Parathyroid adenoma (tissue), 2 donors: Measurements from ENCODE around the gene ENTPD6.

ENCODE experiments used
- H2AFZ ChIP-seq: fragments of 300-600 bp; sonication (generic); one replicate; pipeline ENCODE4 v1.7.0; 2017; ENCODE audit warnings: antibody characterized with exemption, mild to moderate bottlenecking
- H3K27ac ChIP-seq: fragments of 300-600 bp; sonication (generic); one replicate; pipeline ENCODE4 v1.7.0; 2017
- H3K27me3 ChIP-seq: fragments of 300-600 bp; sonication (generic); one replicate; pipeline ENCODE4 v1.7.0; 2017; ENCODE audit warnings: low read length; ENCODE audit not compliant: control insufficient read depth, insufficient read depth
- H3K36me3 ChIP-seq: fragments of 300-600 bp; sonication (generic); one replicate; pipeline ENCODE4 v1.7.0; 2017; ENCODE audit warnings: low read length; ENCODE audit not compliant: control insufficient read depth, insufficient read depth
- H3K4me1 ChIP-seq: fragments of 300-600 bp; sonication (generic); one replicate; pipeline ENCODE4 v1.7.0; 2017; ENCODE audit warnings: control low read depth
- H3K4me2 ChIP-seq: fragments of 300-600 bp; sonication (generic); one replicate; pipeline ENCODE4 v1.7.0; 2017; ENCODE audit warnings: low read length
- H3K4me3 ChIP-seq: fragments of 300-600 bp; sonication (generic); one replicate; pipeline ENCODE4 v1.7.0; 2017; ENCODE audit warnings: low read depth, low read length
- H3K79me2 ChIP-seq: fragments of 300-600 bp; sonication (generic); one replicate; pipeline ENCODE4 v1.7.0; 2017; ENCODE audit warnings: control low read depth
- H3K9ac ChIP-seq: fragments of 300-600 bp; sonication (generic); one replicate; pipeline ENCODE4 v1.7.0; 2017; ENCODE audit warnings: mild to moderate bottlenecking
- H3K9me3 ChIP-seq: fragments of 300-600 bp; sonication (generic); one replicate; pipeline ENCODE4 v1.7.0; 2017; ENCODE audit warnings: low read length; ENCODE audit not compliant: control insufficient read depth
- TF ChIP-seq, protein P1 (sequence below): fragments of 300-600 bp; sonication (generic); IDR thresholded peaks from one replicate; pipeline ENCODE4 v1.7.0; 2017; ENCODE audit warnings: antibody characterized with exemption, mild to moderate bottlenecking
- donor health status: primary hyperparathyroidism.

The ENTPD6 gene

DNA sequence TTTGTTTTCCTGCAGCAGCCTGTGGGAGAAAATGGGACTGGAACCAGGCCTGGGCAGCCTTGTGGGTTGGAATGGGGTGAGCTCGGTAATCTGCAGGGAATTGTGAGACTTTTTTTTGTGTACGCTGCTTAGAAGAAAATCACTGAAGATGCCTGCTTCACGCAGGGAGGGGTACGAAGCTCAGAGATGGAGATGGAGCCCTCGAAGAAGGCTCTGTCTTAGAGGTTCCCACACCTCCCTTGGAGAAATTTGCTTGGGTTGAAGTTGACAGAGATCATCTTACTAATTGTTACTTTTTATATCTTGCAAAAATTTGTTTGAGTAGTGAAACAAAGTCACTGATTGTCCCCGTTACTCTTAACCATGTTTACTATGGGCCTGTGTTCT lies 53.3 kb downstream of the ENTPD6 start:
- Histone ChIP-seq H3K36me3 (no peaks in the 10 kb centered on the region), H3K4me2 (peak overlapping the region; percentile 76), H3K9ac (no peak overlapping the region), H3K27me3 (no peaks in the 10 kb centered on the region), H3K9me3 (no peaks in the 10 kb centered on the region), H3K4me1 (peaks cover 4% of the 10 kb centered on the region), H2AFZ (peak overlapping the region; percentile 65), H3K4me3 (peak overlapping the region; percentile 65), H3K27ac (no peak overlapping the region), H3K79me2 (peaks cover 30% of the 10 kb centered on the region)
- TF ChIP-seq, protein P1, sequence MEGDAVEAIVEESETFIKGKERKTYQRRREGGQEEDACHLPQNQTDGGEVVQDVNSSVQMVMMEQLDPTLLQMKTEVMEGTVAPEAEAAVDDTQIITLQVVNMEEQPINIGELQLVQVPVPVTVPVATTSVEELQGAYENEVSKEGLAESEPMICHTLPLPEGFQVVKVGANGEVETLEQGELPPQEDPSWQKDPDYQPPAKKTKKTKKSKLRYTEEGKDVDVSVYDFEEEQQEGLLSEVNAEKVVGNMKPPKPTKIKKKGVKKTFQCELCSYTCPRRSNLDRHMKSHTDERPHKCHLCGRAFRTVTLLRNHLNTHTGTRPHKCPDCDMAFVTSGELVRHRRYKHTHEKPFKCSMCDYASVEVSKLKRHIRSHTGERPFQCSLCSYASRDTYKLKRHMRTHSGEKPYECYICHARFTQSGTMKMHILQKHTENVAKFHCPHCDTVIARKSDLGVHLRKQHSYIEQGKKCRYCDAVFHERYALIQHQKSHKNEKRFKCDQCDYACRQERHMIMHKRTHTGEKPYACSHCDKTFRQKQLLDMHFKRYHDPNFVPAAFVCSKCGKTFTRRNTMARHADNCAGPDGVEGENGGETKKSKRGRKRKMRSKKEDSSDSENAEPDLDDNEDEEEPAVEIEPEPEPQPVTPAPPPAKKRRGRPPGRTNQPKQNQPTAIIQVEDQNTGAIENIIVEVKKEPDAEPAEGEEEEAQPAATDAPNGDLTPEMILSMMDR: no peak

DNA sequence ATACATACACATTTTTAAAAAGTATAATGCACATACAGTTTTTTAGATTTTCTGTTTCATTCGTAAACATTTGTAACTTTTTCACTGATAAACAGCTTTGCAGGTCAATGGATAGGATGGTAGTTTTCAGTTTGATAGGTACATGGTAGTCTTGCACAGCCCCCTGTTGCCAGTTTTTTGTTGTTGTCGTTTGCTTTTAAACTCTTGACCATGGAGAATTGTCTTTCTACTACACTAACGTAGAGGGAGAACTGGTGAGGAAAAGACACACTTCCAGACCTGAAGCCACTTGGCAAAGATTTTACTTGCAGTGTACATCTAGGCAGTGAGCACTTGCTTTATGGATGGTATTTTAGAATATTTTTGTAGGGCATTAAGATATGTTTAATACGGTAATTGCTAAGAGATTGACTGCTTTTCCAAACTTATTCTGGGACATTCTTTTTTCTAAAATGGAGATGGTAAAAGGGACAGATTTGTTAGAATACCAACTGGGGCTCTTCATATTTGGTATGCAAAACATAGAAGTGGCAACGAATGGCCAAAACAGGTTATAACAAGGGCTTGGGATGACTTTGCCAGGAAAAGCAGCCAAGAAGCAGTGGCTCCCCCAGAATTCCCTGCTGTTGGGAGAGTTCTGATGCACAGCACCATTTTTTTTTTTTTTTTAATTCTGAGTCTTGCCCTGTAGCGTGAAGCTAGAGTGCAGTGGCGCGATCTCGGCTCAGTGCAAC lies 53.9 kb downstream of the ENTPD6 start:
- no peak overlapping the region for H3K27ac ChIP-seq
- TF ChIP-seq, protein P1: no peak
- H3K4me1 ChIP-seq: peaks cover 4% of the 10 kb centered on the region
- no peaks in the 10 kb centered on the region for H3K9me3 ChIP-seq
- H3K79me2 ChIP-seq: peaks cover 30% of the 10 kb centered on the region
- no peaks in the 10 kb centered on the region for H3K36me3 ChIP-seq
- H3K9ac ChIP-seq: no peak overlapping the region
- peak overlapping the region; percentile 39 for H3K4me2 ChIP-seq
- peak overlapping the region; percentile 65 for H2AFZ ChIP-seq
- peak overlapping the region; percentile 65 for H3K4me3 ChIP-seq
- H3K27me3 ChIP-seq: no peaks in the 10 kb centered on the region

DNA sequence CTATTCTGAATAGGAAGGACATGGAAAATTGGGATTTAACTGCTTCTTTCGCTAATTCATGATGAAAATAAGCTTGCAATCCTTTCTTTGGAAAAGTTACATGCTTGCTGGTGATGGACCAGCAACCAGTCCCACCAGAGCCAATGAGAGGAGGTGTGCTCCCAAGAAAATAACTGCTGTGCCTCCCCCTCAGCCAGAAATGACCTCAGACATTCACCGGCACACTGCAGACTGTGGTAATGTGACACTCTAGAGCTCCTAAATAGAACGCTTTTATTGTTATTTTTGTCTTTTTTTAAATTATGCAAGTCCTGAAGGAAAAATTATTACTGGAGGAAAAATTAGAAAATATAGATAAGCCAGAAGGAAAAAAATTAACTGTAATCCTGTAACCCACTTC lies 55.0 kb downstream of the ENTPD6 start:
- Histone ChIP-seq H3K4me2 (no peak overlapping the region), H2AFZ (no peak overlapping the region), H3K4me1 (peaks cover 4% of the 10 kb centered on the region), H3K27me3 (no peaks in the 10 kb centered on the region), H3K27ac (no peak overlapping the region), H3K4me3 (no peak overlapping the region), H3K9ac (no peak overlapping the region), H3K9me3 (no peaks in the 10 kb centered on the region), H3K79me2 (peaks cover 33% of the 10 kb centered on the region), H3K36me3 (no peaks in the 10 kb centered on the region)
- TF ChIP-seq, protein P1: no peak

DNA sequence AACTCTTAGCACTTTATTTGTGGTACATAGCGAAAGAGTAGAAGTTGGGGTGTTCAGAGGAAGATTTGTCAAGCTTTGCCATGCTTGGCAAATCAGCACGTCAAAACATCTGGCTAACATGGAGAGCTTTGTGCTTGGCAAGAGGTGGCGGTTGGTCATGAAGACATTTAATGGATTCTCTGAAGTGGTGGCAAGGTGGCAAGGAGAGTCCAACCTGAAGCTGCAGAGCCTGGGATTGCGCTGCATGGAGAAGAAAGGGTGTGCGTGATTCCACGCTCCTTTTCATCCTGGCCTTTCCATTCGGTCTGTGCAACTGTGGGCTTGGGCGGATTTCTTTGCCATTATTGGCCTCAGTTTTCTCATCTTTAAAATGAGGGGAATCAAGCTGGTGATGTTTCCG lies 55.5 kb downstream of the ENTPD6 start:
- H3K36me3 ChIP-seq: no peaks in the 10 kb centered on the region
- no peak overlapping the region for H3K27ac ChIP-seq
- peaks cover 6% of the 10 kb centered on the region for H3K4me1 ChIP-seq
- H3K9ac ChIP-seq: no peak overlapping the region
- no peak overlapping the region for H2AFZ ChIP-seq
- peaks cover 33% of the 10 kb centered on the region for H3K79me2 ChIP-seq
- no peak overlapping the region for H3K4me2 ChIP-seq
- no peaks in the 10 kb centered on the region for H3K9me3 ChIP-seq
- TF ChIP-seq, protein P1: no peak
- no peaks in the 10 kb centered on the region for H3K27me3 ChIP-seq
- no peak overlapping the region for H3K4me3 ChIP-seq

DNA sequence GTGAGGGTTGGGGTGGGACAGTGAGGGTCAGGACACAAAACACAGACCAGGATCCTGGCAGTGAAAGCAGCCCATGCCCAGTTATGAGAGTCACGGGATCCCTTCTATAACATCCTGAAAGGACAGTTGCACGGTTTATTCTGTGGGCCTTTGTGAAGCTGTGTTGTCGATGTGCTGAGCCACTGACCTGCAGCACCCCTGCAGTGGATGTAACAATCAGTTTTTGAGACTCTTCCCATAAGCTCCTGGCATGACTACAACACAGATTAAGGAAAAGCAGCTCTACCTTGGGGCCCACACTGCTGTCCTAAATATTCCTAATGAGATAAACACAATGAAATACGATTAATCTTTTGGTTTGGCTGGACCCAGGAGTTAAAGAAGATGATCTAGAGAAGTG lies 56.0 kb downstream of the ENTPD6 start:
- no peaks in the 10 kb centered on the region for H3K9me3 ChIP-seq
- H3K4me3 ChIP-seq: no peak overlapping the region
- no peak overlapping the region for H3K27ac ChIP-seq

More for the DNA sequence above, 56.0 kb downstream of the ENTPD6 start:
- Histone ChIP-seq H3K4me2 (no peak overlapping the region), H2AFZ (no peak overlapping the region), H3K4me1 (peaks cover 7% of the 10 kb centered on the region), H3K79me2 (peaks cover 33% of the 10 kb centered on the region), H3K36me3 (no peaks in the 10 kb centered on the region), H3K27me3 (no peaks in the 10 kb centered on the region), H3K9ac (no peak overlapping the region)
- TF ChIP-seq, protein P1: no peak
